Heart left ventricle (tissue), 16 donors: ENCODE results near the gene GPR148. TPM values are rescaled to one million over a fixed set of nuclear protein-coding genes. Genes with fewer than 3 reads are reported as not detected.

Experiments used
- ATAC-seq, 4 donors: fragments of 200-7000 bp; cut with Tn5 transposase; one replicate each; pipeline ENCODE4 v1.9.1; 2020 to 2022; ENCODE audit warnings: moderate library complexity in 4 of 4, mild to moderate bottlenecking in 3 of 4, moderate number of reproducible peaks in 1 of 4
- DNase-seq, 5 donors: peaks; one replicate each; pipeline ENCODE4 v3.0.0-alpha.2; 2020
- H3K27ac ChIP-seq, 12 donors: fragments of 200-600 bp; sonication (generic) in 4 of 12; one replicate each; pipeline versions ENCODE4 v1.5.0 to v1.8.0; 2016 to 2022; ENCODE audit warnings: mild to moderate bottlenecking in 2 of 12
- H3K27me3 ChIP-seq, 9 donors: fragments of 200-600 bp; sonication (generic) in 2 of 9; one replicate each; pipeline versions ENCODE4 v1.5.1 to v1.8.0; 2016 to 2022; ENCODE audit warnings: mild to moderate bottlenecking in 3 of 9
- H3K36me3 ChIP-seq, 9 donors: fragments of 200-600 bp; sonication (generic) in 2 of 9; one replicate each; pipeline versions ENCODE4 v1.5.0 to v1.8.0; 2018 to 2022; ENCODE audit warnings: mild to moderate bottlenecking in 2 of 9
- H3K4me1 ChIP-seq, 12 donors: fragments of 200-600 bp; sonication (generic) in 4 of 12; one replicate each; pipeline versions ENCODE4 v1.5.0 to v1.8.0; 2016 to 2022; ENCODE audit warnings: mild to moderate bottlenecking in 3 of 12
- H3K4me3 ChIP-seq, 12 donors: fragments of 200-600 bp; sonication (generic) in 4 of 12; one replicate each; pipeline versions ENCODE4 v1.5.0 to v1.8.0; 2017 to 2022; ENCODE audit warnings: mild to moderate bottlenecking in 9 of 12, moderate library complexity in 4 of 12
- H3K9me3 ChIP-seq, 12 donors: fragments of 200-600 bp; sonication (generic) in 4 of 12; one replicate each; pipeline versions ENCODE4 v1.5.0 to v1.8.0; 2016 to 2022; ENCODE audit warnings: mild to moderate bottlenecking in 1 of 12
- CTCF ChIP-seq, 12 donors: fragments of 200-600 bp; sonication (generic) in 4 of 12; IDR thresholded peaks; one replicate each; pipeline versions ENCODE4 v1.5.0 to v1.8.0; 2018 to 2022; ENCODE audit warnings: antibody characterized with exemption in 12 of 12, mild to moderate bottlenecking in 5 of 12
- POLR2A ChIP-seq, 2 donors: fragments of 450-650 bp; IDR thresholded peaks; one replicate each; pipeline ENCODE4 v1.6.1; 2017; ENCODE audit warnings: antibody characterized with exemption in 2 of 2, mild to moderate bottlenecking in 2 of 2, moderate library complexity in 2 of 2
- WGBS, 4 donors: extraction: QIAGEN DNeasy Blood & Tissue Kit in 2 of 4; methylation state at CpG; one replicate each; pipeline versions ENCODE4 v1.1.5 to v1.1.7; 2013 to 2018; 5-methylcytosine and 5-hydroxymethylcytosine counted together
- intact Hi-C, 10 donors: fragments of 100-400 bp; cut with DNase I; formaldehyde crosslinking; loops; one replicate each; pipeline versions ENCODE4 v1.11.1 to v1.14.2; 2022
- polyA plus RNA-seq, 2 donors: library from polyadenylated mRNA; stranded (reverse); fragments of 200-250 nt; gene quantifications; one replicate each; pipeline ENCODE4 v1.2.3, GENCODE V29; 2013
- total RNA-seq, 9 donors: library from RNA; depleted of rRNA in 2 of 9; stranded (reverse); fragments of >200 nt in 2 of 9; fragmentation: NEBNext Ultra II Directional in 3 of 9; extraction: Animal tissue kit (Norgen Biotek cat#: 25700) in 3 of 9; gene quantifications; one replicate each; pipeline versions ENCODE4 v1.1.0 to v1.2.4, GENCODE V29; 2016 to 2023
- donor health status: ischemic (EF 13 %, LVEDD 7.1; RV severe dilation, severe dysfunction).
- donor health status: healthy with polysubstance abuse.
- donor health status: DM: no; HTN: yes; CAD: no.
- donor health status: DM: no; HTN: no; CAD: no.
- donor health status: ischemic (EF 25% LVEDD 6.9; RV normal size, moderate dysfunction).
- donor health status: ischemic (EF 25% LVEDD 5.7; RV mildly dilated, moderate dysfunction).
- donor health status: healthy.
- donor health status: DM: yes; HTN: yes; CAD: no.
- donor health status: ischemic (EF 35%, LVEDD 5.7; RV mildly dilated, moderate dysfunction).
- donor health status: nonischemic (EF 11% LVEDD 7.7; RV severe dilation, severe dysfunction).
- donor health status: DM: yes; HTN: yes; CAD: no.
- donor health status: PGD.
- donor health status: ischemic (EF 29% LVEDD 5.4; RV normal size, mild dysfunction).
- donor health status: nonischemic (EF 23%, LVEDD 6.1; RV moderate dilation, normal function).

GPR148 gene
- total and polyA plus RNA-seq, 11 donors = not detected

GRCh38 chr2:130756874-130757668 is 28.2 kb downstream of the GPR148 start:
- ATAC-seq (no peak), DNase-seq (no peak)
- no peaks in the 10 kb centered on the region for H3K9me3 ChIP-seq
- TF ChIP-seq POLR2A (IDR thresholded peaks at IDR 0.05) = no peak
- no peak for TF ChIP-seq CTCF (IDR thresholded peaks at IDR 0.05)
- H3K4me3 ChIP-seq = no peak overlapping the region
- H3K36me3 ChIP-seq = no peaks in the 10 kb centered on the region
- H3K4me1 ChIP-seq = peaks cover 0 to 15% (median 0%) of the 10 kb centered on the region in 12 donors
- H3K27ac ChIP-seq = no peak overlapping the region
- intact Hi-C loops = no loop called here
- peaks cover 16 to 74% (median 35%) of the 10 kb centered on the region in 9 donors for H3K27me3 ChIP-seq
- 22 to 29% (median 27%) methylated on average over 16 of the region's 16 CpGs for WGBS, 4 donors

- intact Hi-C loops = no loop called here
- Histone ChIP-seq H3K27ac (no peak overlapping the region), H3K9me3 (no peaks in the 10 kb centered on the region), H3K27me3 (peaks cover 14 to 78% (median 32%) of the 10 kb centered on the region in 9 donors), H3K36me3 (no peaks in the 10 kb centered on the region), H3K4me3 (no peak overlapping the region), H3K4me1 (peaks cover 0 to 15% (median 0%) of the 10 kb centered on the region in 12 donors)
- ATAC-seq (peak in 1 of 4 donors; percentile 16), DNase-seq (no peak)
- 59 to 67% (median 64%) methylated on average over 9 to 10 of the region's 10 CpGs for WGBS, 4 donors
- no peak for TF ChIP-seq CTCF (IDR thresholded peaks at IDR 0.05)
- TF ChIP-seq POLR2A (IDR thresholded peaks at IDR 0.05) = no peak
These were observed 31.3 kb downstream of the GPR148 start for GRCh38 chr2:130759906-130760753.

- DNase-seq (no peak), ATAC-seq (no peak)
- peaks cover 6 to 71% (median 24%) of the 10 kb centered on the region in 9 donors for H3K27me3 ChIP-seq
- WGBS, 4 donors = 75 to 81% (median 78%) methylated on average over 13 to 14 of the region's 14 CpGs
- no peaks in the 10 kb centered on the region for H3K36me3 ChIP-seq
- no peaks in the 10 kb centered on the region for H3K9me3 ChIP-seq
- no peak overlapping the region for H3K4me3 ChIP-seq
- peaks cover 0 to 7% (median 0%) of the 10 kb centered on the region in 12 donors for H3K4me1 ChIP-seq
- intact Hi-C loops = no loop called here
- no peak for TF ChIP-seq CTCF (IDR thresholded peaks at IDR 0.05)
- no peak for TF ChIP-seq POLR2A (IDR thresholded peaks at IDR 0.05)
- H3K27ac ChIP-seq = no peak overlapping the region
These were observed 32.2 kb downstream of the GPR148 start for GRCh38 chr2:130760754-130761751.
